ENCODE measurements around the gene ZNF324.
"Not testable (repeated sequence)": the region's sequence is repeated elsewhere in the genome, so short reads cannot be mapped to it uniquely, and the experiment has no call there.

Gene ZNF324

DNA sequence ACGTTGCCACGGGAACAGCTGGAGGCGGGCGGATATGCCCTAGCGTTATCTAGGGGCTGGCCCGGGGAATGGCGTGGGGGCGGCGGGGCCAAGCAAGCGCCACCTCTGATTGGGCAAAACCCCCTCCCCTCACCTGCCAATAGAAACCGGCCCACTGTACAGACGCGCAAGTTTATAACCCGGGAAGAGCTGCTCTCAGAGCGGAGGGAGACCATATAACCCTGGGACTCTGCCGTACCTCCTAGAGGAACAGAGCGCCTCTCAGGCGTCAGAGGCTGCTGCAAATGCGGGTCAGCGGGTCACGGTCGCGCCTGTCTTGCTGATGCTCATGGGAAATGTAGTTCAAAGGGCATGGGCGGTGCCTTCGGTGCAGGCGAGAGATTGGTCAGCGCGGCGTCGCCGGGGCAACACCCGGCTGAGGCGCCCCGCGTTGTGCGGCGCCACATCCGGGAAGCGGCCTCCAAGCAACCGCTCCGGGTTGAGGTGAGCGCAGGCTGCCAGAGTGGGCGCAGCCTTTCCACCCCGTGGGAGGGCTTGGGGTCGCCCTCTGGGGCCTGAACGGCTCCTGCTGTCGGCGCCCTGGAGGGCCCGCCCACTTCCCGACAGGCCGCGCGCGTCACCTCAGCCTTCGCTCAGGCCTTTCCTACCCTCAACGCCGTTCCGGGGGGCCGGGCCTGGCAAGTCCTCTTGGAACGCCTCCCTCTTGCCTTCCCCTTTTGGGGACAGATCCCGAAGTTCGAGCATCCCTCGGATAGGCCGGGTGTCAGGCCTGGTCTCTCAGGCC is 9.0 kb downstream of the ZNF324 start, which contains the start of gene ZNF446:
ZNF446 (plus strand) TSS at position 639 of the 784 bp plus-strand sequence. CDS start 867 bp downstream, outside the sequence.
- Histone ChIP-seq H3K4me3 (ENCODE audit: low read length) (peak within 1 kb of the TSS; percentile 76), H3K4me1 (ENCODE audit: insufficient read depth, low read length) (peaks cover 16% of the 10 kb centered on the region), H3K9me3 (ENCODE audit: low read length) (no peaks in the 10 kb centered on the region), H3K36me3 (ENCODE audit: insufficient read depth, low read length) (peaks cover 39% of the 10 kb centered on the region), H3K27me3 (ENCODE audit: insufficient read depth, low read length) (no peaks in the 10 kb centered on the region), H2AFZ (ENCODE audit: low read depth, low read length) (peak within 1 kb of the TSS; percentile 82)

DNA sequence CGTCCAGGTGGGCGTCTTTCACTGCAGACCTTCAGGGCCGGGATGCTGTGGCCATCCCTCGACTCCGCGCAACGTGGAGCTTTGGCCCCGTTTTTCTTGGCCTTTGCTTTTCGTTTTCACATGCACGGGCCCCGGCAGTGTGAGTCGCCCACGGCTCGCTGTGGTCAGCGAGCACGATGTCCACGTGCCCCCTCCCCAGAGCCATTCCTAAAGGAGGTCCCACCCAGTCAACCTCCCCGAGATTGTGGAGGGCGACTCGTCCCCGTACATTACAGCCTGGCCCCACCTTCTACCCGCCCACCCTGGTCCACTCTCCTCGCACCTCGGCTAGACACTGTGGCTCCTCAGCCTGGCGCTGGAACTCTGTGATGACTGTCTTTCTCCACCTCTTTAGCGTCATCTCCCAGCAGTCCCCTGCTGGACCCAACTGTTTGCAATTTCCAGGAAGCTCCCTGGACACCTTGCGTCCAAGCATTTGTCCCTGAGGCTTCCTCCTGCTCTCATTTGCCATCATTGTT is 9.7 kb downstream of the ZNF324 start:
- no peaks in the 10 kb centered on the region for H3K27me3 ChIP-seq (ENCODE audit: insufficient read depth, low read length)
- H3K4me1 ChIP-seq (ENCODE audit: insufficient read depth, low read length), result peaks cover 16% of the 10 kb centered on the region
- H2AFZ ChIP-seq (ENCODE audit: low read depth, low read length), result peak overlapping the region; percentile 24
- H3K9me3 ChIP-seq (ENCODE audit: low read length), result no peaks in the 10 kb centered on the region
- H3K4me3 ChIP-seq (ENCODE audit: low read length), result peak overlapping the region; percentile 76
- peaks cover 44% of the 10 kb centered on the region for H3K36me3 ChIP-seq (ENCODE audit: insufficient read depth, low read length)

DNA sequence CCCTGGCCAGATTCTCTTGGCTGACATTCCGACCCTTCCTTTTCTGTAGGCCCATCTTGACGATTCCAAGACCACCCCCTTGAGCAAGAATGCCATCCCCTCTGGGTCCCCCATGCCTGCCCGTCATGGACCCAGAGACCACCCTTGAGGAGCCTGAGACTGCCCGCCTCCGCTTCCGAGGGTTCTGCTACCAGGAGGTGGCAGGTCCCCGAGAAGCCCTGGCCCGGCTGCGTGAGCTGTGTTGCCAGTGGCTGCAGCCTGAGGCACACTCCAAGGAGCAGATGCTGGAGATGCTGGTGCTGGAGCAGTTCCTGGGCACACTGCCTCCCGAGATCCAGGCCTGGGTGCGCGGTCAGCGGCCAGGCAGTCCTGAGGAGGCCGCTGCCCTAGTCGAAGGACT is 10.2 kb downstream of the ZNF324 start:
- H3K36me3 ChIP-seq (ENCODE audit: insufficient read depth, low read length), result peaks cover 40% of the 10 kb centered on the region

DNA sequence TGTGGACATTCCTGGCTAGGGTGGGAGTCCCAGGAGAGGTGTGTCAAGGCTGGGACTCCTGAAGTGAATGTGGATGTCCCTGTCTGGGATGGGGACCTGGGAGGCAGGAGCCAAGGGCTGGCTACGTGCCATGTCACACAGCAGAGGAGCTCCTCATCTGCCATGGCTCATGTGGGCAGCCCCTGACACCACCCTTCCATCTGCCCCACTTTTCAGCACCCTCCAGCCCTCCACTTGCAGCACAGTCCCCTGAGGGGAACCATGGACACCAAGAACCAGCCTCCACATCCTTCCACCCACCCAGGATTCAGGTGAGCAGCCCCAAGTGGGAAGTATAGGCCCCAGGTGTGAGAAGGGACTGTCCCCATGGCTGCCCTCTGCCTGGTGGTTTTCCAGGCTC is 11.0 kb downstream of the ZNF324 start:
- Histone ChIP-seq H3K27me3 (ENCODE audit: insufficient read depth, low read length) (no peaks in the 10 kb centered on the region), H3K9me3 (ENCODE audit: low read length) (no peaks in the 10 kb centered on the region), H2AFZ (ENCODE audit: low read depth, low read length) (no peak overlapping the region), H3K4me3 (ENCODE audit: low read length) (no peak overlapping the region), H3K4me1 (ENCODE audit: insufficient read depth, low read length) (peaks cover 16% of the 10 kb centered on the region), H3K36me3 (ENCODE audit: insufficient read depth, low read length) (peaks cover 33% of the 10 kb centered on the region)

More for the DNA sequence above, 10.2 kb downstream of the ZNF324 start:
- Histone ChIP-seq H3K4me1 (ENCODE audit: insufficient read depth, low read length) (peaks cover 16% of the 10 kb centered on the region), H3K4me3 (ENCODE audit: low read length) (peak overlapping the region; percentile 76), H3K27me3 (ENCODE audit: insufficient read depth, low read length) (no peaks in the 10 kb centered on the region), H3K9me3 (ENCODE audit: low read length) (no peaks in the 10 kb centered on the region), H2AFZ (ENCODE audit: low read depth, low read length) (no peak overlapping the region)

DNA sequence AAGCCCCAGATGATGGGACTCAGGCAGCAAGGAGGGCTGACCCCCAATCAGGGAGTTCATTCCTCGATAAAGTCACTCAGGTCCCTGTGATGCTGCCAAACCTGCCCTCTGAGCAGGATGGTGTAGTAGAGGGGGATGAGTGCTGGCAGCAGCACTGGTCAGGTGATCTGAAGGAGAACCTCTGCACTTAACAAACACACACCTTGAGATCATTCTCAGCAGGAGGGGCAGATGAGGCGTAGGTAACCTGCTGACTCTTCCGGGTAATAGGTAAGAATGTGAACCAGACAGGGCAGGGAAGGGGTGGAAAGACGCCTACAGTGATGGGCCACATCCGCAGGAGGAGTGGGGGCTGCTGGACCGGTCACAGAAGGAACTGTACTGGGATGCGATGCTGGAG is 12.4 kb downstream of the ZNF324 start:
- H3K9me3 ChIP-seq (ENCODE audit: low read length), result no peaks in the 10 kb centered on the region
- H3K27me3 ChIP-seq (ENCODE audit: insufficient read depth, low read length), result no peaks in the 10 kb centered on the region
- H3K36me3 ChIP-seq (ENCODE audit: insufficient read depth, low read length), result peaks cover 23% of the 10 kb centered on the region
- no peak overlapping the region for H3K4me3 ChIP-seq (ENCODE audit: low read length)
- peaks cover 16% of the 10 kb centered on the region for H3K4me1 ChIP-seq (ENCODE audit: insufficient read depth, low read length)
- no peak overlapping the region for H2AFZ ChIP-seq (ENCODE audit: low read depth, low read length)

DNA sequence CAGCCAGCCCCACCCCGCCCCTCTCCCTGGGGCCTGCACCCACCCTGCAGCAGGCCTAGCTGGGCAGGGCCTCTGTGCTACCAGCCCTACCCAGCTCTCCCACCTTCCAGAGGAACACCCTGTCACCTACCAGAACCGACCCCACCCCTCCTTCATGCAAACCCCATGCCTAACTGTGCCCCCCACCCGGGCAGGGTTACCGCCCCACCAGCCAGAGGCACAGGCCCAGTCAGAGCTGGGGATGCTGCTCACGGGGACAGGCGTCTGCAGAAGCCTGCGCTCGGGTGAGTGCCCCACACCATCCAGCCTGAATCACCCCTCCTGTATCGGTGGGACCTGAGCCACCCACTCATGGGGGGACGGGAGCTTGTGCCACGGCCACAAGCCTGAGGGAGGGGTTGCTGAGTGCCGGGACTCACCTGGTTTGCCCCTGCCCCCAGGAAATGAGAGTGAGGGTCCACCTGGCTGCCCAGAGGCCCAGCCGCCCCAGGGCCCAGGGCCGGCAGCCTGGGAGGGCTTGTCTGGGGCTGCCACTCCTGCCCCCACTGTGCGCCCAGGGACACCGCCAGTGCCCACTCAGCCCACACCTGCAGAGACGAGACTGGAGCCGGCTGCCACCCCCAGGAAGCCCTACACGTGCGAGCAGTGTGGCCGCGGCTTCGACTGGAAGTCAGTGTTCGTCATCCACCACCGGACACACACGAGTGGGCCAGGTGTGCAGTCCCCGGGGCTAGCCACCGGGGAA is 13.0 kb downstream of the ZNF324 start:
- peaks cover 23% of the 10 kb centered on the region for H3K36me3 ChIP-seq (ENCODE audit: insufficient read depth, low read length)
- no peaks in the 10 kb centered on the region for H3K27me3 ChIP-seq (ENCODE audit: insufficient read depth, low read length)

DNA sequence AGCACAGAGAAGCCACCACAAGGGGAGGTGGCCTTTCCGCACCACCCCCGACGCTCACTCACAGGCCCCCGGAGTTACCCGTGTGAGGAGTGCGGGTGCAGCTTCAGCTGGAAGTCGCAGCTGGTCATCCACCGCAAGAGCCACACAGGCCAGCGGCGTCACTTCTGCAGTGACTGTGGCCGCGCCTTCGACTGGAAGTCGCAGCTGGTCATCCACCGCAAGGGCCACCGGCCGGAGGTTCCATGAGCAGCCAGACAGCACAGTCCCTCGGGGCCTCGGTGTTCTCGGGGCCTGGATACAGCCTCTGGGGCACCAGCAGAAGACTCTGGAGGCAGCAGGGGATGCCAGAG is 13.6 kb downstream of the ZNF324 start:
- peaks cover 7% of the 10 kb centered on the region for H3K4me1 ChIP-seq (ENCODE audit: insufficient read depth, low read length)
- H3K36me3 ChIP-seq (ENCODE audit: insufficient read depth, low read length), result peaks cover 23% of the 10 kb centered on the region
- no peaks in the 10 kb centered on the region for H3K9me3 ChIP-seq (ENCODE audit: low read length)
- H2AFZ ChIP-seq (ENCODE audit: low read depth, low read length), result no peak overlapping the region
- H3K4me3 ChIP-seq (ENCODE audit: low read length), result no peak overlapping the region
- H3K27me3 ChIP-seq (ENCODE audit: insufficient read depth, low read length), result no peaks in the 10 kb centered on the region

More for the DNA sequence above, 13.0 kb downstream of the ZNF324 start:
- H2AFZ ChIP-seq (ENCODE audit: low read depth, low read length), result no peak overlapping the region
- peaks cover 12% of the 10 kb centered on the region for H3K4me1 ChIP-seq (ENCODE audit: insufficient read depth, low read length)
- H3K9me3 ChIP-seq (ENCODE audit: low read length), result no peaks in the 10 kb centered on the region
- no peak overlapping the region for H3K4me3 ChIP-seq (ENCODE audit: low read length)

DNA sequence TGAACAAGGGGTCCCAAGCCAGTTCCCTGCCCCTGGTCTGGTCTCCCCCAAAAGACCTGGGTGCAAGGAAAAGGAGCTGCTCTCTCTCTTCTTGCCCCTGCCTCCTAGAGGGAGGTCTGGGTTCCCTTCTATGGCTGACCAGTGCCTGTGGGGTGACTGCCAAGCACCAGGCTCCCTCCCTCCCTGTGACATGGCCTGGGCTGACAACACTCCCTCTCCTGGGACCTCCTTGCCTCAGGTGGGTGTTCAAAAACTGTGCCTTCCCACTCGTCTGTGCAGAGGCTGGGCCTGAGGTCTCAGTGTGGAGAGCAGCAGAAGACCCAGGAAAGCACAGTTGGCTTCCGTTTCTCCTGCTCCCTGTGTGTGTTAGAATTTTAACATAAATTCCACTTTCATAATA is 14.0 kb downstream of the ZNF324 start:
- peaks cover 7% of the 10 kb centered on the region for H3K4me1 ChIP-seq (ENCODE audit: insufficient read depth, low read length)
- H3K27me3 ChIP-seq (ENCODE audit: insufficient read depth, low read length), result no peaks in the 10 kb centered on the region
- peaks cover 23% of the 10 kb centered on the region for H3K36me3 ChIP-seq (ENCODE audit: insufficient read depth, low read length)
- no peak overlapping the region for H3K4me3 ChIP-seq (ENCODE audit: low read length)
- no peak overlapping the region for H2AFZ ChIP-seq (ENCODE audit: low read depth, low read length)
- H3K9me3 ChIP-seq (ENCODE audit: low read length), result no peaks in the 10 kb centered on the region

DNA sequence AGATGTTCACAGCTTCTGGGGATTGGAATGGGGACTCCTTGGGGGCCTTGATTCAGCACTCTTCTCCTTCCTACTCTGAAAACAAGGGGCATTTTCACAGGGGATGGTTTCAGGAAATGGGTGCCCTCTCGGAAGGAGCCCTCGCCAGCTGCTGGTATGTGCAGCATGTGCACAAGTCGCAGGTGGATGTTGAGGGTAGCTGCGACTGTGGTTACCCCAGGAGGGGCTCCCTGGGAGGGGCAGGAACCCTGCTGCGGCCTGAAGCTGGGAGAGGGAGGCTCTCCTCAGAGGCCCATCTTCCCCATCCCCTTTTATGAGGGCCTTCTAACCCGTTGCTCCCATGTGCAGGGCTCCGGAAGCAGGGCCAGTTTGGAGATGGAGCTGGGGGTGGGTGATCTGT is 15.5 kb downstream of the ZNF324 start:
- Histone ChIP-seq H3K36me3 (ENCODE audit: insufficient read depth, low read length) (peaks cover 23% of the 10 kb centered on the region), H3K4me1 (ENCODE audit: insufficient read depth, low read length) (no peaks in the 10 kb centered on the region), H3K4me3 (ENCODE audit: low read length) (no peak overlapping the region), H3K9me3 (ENCODE audit: low read length) (no peaks in the 10 kb centered on the region), H2AFZ (ENCODE audit: low read depth, low read length) (no peak overlapping the region), H3K27me3 (ENCODE audit: insufficient read depth, low read length) (no peaks in the 10 kb centered on the region)

DNA sequence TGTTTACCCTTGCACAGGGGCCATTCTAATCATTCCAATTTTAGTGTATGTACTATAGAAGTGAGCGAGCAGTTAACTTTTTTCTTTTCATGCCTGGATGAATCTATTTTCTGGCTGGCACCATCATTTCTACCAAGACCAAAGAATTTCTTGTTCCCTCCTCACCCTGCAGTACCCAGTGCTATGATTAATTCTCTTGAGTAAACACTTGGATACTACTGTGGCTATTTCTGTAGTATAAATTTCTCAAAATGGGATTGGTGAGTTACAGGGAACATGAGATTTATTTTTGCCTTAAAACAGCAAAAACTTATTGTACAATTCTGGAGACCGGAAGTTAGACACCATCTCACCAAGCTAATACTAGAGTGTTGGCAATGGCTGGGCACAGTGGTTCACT is 16.9 kb downstream of the ZNF324 start:
- no peaks in the 10 kb centered on the region for H3K27me3 ChIP-seq (ENCODE audit: insufficient read depth, low read length)
- no peaks in the 10 kb centered on the region for H3K9me3 ChIP-seq (ENCODE audit: low read length)
- H2AFZ ChIP-seq (ENCODE audit: low read depth, low read length), result no peak overlapping the region
- no peaks in the 10 kb centered on the region for H3K4me1 ChIP-seq (ENCODE audit: insufficient read depth, low read length)
- H3K4me3 ChIP-seq (ENCODE audit: low read length), result no peak overlapping the region
- peaks cover 17% of the 10 kb centered on the region for H3K36me3 ChIP-seq (ENCODE audit: insufficient read depth, low read length)

DNA sequence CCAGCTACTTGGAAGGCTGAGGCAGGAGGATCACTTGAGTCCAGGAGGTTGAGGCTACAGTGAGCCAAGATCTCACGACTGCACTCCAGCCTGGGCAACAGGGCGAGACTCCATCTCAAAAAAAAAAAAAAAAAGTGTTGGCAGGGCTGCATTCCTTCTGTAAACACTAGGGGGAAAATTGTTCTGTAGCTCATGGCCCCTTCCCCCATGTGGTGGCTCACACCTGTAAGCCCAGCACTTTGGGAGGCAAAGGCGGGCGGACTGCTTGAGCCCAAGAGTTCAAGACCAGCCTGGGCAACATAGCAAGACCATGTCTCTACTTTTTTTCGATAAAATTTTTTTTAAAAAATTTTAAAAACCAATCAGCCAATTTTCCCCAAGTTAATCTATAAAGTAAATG is 17.5 kb downstream of the ZNF324 start:
- H2AFZ ChIP-seq (ENCODE audit: low read depth, low read length), result not testable (repeated sequence)

DNA sequence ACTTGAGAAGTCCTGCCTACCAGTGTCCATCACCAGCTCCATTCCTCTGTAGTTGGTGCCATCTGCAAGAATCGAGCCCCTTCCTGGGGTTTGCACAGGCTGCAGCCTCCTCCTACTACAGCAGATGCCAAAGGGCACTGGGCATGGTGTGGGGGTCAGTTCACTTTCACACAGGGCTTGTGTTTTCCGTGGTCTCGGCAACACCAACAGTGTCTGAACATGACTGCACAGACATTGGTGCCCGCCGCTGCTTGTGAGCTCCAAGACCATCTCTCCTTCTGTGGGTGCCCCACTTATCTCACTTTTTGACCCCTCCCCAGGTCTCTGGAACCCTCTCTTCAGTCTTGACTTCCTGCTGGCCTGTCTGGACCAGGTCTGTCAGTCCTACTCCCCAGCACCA is 24.5 kb downstream of the ZNF324 start:
- Histone ChIP-seq H3K36me3 (ENCODE audit: insufficient read depth, low read length) (no peaks in the 10 kb centered on the region), H3K4me3 (ENCODE audit: low read length) (no peak overlapping the region), H3K9me3 (ENCODE audit: low read length) (no peaks in the 10 kb centered on the region), H2AFZ (ENCODE audit: low read depth, low read length) (no peak overlapping the region), H3K27me3 (ENCODE audit: insufficient read depth, low read length) (no peaks in the 10 kb centered on the region), H3K4me1 (ENCODE audit: insufficient read depth, low read length) (no peaks in the 10 kb centered on the region)

More for the DNA sequence above, 17.5 kb downstream of the ZNF324 start:
- peaks cover 12% of the 10 kb centered on the region for H3K36me3 ChIP-seq (ENCODE audit: insufficient read depth, low read length)
- not testable (repeated sequence) for H3K4me3 ChIP-seq (ENCODE audit: low read length); H3K27me3 ChIP-seq (ENCODE audit: insufficient read depth, low read length); H3K4me1 ChIP-seq (ENCODE audit: insufficient read depth, low read length); H3K9me3 ChIP-seq (ENCODE audit: low read length)

DNA sequence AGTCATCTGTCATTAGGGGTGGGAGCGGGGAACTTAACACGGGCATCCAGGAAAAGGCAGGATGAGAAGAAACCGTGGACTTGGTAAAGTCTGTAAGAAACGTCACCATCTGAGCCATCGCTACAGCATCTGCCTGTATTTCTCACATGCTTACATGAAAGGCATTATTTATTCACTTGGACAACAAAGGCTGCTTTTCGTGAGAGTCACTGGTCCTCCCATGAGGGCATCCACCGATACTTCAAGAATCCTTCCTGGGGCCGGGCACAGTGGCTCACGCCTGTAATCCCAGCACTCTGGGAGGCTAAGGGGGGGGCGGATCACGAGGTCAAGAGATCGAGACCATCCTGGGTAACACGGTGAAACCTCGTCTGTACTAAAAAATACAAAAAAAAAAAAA is 25.4 kb downstream of the ZNF324 start:
- Histone ChIP-seq H3K27me3 (ENCODE audit: insufficient read depth, low read length) (no peaks in the 10 kb centered on the region), H3K4me1 (ENCODE audit: insufficient read depth, low read length) (no peaks in the 10 kb centered on the region), H2AFZ (ENCODE audit: low read depth, low read length) (no peak overlapping the region), H3K36me3 (ENCODE audit: insufficient read depth, low read length) (no peaks in the 10 kb centered on the region), H3K4me3 (ENCODE audit: low read length) (no peak overlapping the region), H3K9me3 (ENCODE audit: low read length) (no peaks in the 10 kb centered on the region)
